Measurements from ENCODE around the gene WWOX. TPM values are rescaled to one million over a fixed set of nuclear protein-coding genes. Genes with fewer than 3 reads are reported as not detected.

WWOX gene
- total RNA-seq, 1 donor from 2014 or later: 7.3 TPM

DNA sequence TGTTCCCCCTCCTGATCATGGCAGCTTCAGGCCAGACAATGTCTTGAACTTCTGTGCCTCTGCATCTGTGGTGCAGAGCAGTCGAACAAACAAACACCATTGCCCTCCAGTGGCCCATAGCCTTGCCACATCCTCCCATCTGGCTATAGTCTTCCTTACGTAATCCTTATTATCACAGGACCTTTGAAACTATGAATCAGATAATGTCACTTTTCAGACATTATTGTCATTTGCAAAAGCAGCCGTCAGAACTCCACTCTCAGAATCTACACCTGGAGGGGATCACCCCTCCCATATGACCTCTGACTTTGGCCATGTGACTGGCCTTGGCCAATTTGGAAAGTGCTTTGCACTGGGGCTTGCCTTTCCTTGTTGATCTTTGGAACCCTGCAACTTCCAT lies 1113.8 kb downstream of the WWOX start:
- TF ChIP-seq EZH2 (IDR thresholded peaks at IDR 0.05; ENCODE audit: insufficient read depth, low read length): no peak
- TF ChIP-seq, protein P1, sequence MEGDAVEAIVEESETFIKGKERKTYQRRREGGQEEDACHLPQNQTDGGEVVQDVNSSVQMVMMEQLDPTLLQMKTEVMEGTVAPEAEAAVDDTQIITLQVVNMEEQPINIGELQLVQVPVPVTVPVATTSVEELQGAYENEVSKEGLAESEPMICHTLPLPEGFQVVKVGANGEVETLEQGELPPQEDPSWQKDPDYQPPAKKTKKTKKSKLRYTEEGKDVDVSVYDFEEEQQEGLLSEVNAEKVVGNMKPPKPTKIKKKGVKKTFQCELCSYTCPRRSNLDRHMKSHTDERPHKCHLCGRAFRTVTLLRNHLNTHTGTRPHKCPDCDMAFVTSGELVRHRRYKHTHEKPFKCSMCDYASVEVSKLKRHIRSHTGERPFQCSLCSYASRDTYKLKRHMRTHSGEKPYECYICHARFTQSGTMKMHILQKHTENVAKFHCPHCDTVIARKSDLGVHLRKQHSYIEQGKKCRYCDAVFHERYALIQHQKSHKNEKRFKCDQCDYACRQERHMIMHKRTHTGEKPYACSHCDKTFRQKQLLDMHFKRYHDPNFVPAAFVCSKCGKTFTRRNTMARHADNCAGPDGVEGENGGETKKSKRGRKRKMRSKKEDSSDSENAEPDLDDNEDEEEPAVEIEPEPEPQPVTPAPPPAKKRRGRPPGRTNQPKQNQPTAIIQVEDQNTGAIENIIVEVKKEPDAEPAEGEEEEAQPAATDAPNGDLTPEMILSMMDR (IDR thresholded peaks at IDR 0.05; ENCODE audit: insufficient read depth, low read depth, low read length): no peak
- H2AFZ ChIP-seq (ENCODE audit: low read depth, low read length): no peak overlapping the region
- H3K27ac ChIP-seq (ENCODE audit: low read depth, low read length): no peak overlapping the region
- no peak overlapping the region for H3K9ac ChIP-seq (ENCODE audit: low read length)
- no peak overlapping the region for H3K27ac Mint-ChIP-seq (ENCODE audit: unreplicated experiment)
- no peaks in the 10 kb centered on the region for H3K79me2 ChIP-seq (ENCODE audit: insufficient read depth, low read length)
- no peaks in the 10 kb centered on the region for H3K36me3 Mint-ChIP-seq (ENCODE audit: low read depth, unreplicated experiment)
- peaks cover 3% of the 10 kb centered on the region for H3K4me1 Mint-ChIP-seq (ENCODE audit: low read depth, unreplicated experiment)
- H3K4me3 ChIP-seq (ENCODE audit: insufficient read depth, low read depth, low read length): no peak overlapping the region
- H3K27me3 Mint-ChIP-seq (ENCODE audit: low read depth, unreplicated experiment): peaks cover 21% of the 10 kb centered on the region
- H3K4me2 ChIP-seq (ENCODE audit: low read length): no peak overlapping the region
- no peaks in the 10 kb centered on the region for H3K36me3 ChIP-seq (ENCODE audit: insufficient read depth, low read length)
- FAIRE-seq: no peak
- H3K4me3 Mint-ChIP-seq (ENCODE audit: unreplicated experiment): no peak overlapping the region
- H4K20me1 ChIP-seq (ENCODE audit: insufficient read depth, low read length): no peaks in the 10 kb centered on the region
- peaks cover 16% of the 10 kb centered on the region for H3K9me3 Mint-ChIP-seq (ENCODE audit: unreplicated experiment)
- DNase-seq (ENCODE audit: low read depth): no peak
- no peaks in the 10 kb centered on the region for H3K27me3 ChIP-seq (ENCODE audit: insufficient read depth, low read length)
- H3K9me3 ChIP-seq (ENCODE audit: insufficient read depth, low read depth, low read length): peaks cover 12% of the 10 kb centered on the region
- no peaks in the 10 kb centered on the region for H3K4me1 ChIP-seq (ENCODE audit: insufficient read depth, low read length)

DNA sequence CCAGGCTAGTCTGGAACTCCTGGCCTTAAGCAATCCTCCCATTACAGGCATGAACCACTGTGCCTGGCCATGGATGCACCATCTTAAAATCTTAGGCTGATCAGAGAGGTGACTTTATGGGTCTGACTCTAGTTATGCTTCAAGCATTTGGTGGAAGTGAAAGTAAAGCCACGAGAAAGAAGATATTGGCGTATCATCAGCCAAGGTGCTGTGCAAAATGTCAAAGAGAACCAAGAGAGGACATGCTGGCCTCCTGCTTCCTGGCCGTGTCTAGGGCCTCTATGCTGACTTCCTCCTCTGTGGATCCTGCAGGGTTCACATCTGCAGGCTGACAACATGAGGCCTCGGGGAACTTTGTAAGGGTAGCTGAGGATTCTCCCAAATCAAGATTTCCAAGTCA lies 1115.8 kb downstream of the WWOX start:
- Histone ChIP-seq H4K20me1 (ENCODE audit: insufficient read depth, low read length) (no peaks in the 10 kb centered on the region), H3K36me3 (ENCODE audit: insufficient read depth, low read length) (no peaks in the 10 kb centered on the region), H3K79me2 (ENCODE audit: insufficient read depth, low read length) (no peaks in the 10 kb centered on the region), H2AFZ (ENCODE audit: low read depth, low read length) (no peak overlapping the region), H3K4me3 (ENCODE audit: insufficient read depth, low read depth, low read length) (no peak overlapping the region), H3K9ac (ENCODE audit: low read length) (no peak overlapping the region), H3K27ac (ENCODE audit: low read depth, low read length) (no peak overlapping the region), H3K9me3 (ENCODE audit: insufficient read depth, low read depth, low read length) (peaks cover 12% of the 10 kb centered on the region), H3K4me2 (ENCODE audit: low read length) (no peak overlapping the region), H3K4me1 (ENCODE audit: insufficient read depth, low read length) (no peaks in the 10 kb centered on the region), H3K27me3 (ENCODE audit: insufficient read depth, low read length) (no peaks in the 10 kb centered on the region)
- Mint-ChIP-seq H3K4me1 (ENCODE audit: low read depth, unreplicated experiment) (peaks cover 14% of the 10 kb centered on the region), H3K9me3 (ENCODE audit: unreplicated experiment) (peaks cover 16% of the 10 kb centered on the region), H3K36me3 (ENCODE audit: low read depth, unreplicated experiment) (no peaks in the 10 kb centered on the region), H3K4me3 (ENCODE audit: unreplicated experiment) (no peak overlapping the region), H3K27me3 (ENCODE audit: low read depth, unreplicated experiment) (peaks cover 18% of the 10 kb centered on the region), H3K27ac (ENCODE audit: unreplicated experiment) (no peak overlapping the region)
- DNase-seq (ENCODE audit: low read depth) (no peak), FAIRE-seq (no peak)
- no peak for TF ChIP-seq EZH2 (IDR thresholded peaks at IDR 0.05; ENCODE audit: insufficient read depth, low read length)
- TF ChIP-seq, protein P1 (IDR thresholded peaks at IDR 0.05; ENCODE audit: insufficient read depth, low read depth, low read length): no peak

DNA sequence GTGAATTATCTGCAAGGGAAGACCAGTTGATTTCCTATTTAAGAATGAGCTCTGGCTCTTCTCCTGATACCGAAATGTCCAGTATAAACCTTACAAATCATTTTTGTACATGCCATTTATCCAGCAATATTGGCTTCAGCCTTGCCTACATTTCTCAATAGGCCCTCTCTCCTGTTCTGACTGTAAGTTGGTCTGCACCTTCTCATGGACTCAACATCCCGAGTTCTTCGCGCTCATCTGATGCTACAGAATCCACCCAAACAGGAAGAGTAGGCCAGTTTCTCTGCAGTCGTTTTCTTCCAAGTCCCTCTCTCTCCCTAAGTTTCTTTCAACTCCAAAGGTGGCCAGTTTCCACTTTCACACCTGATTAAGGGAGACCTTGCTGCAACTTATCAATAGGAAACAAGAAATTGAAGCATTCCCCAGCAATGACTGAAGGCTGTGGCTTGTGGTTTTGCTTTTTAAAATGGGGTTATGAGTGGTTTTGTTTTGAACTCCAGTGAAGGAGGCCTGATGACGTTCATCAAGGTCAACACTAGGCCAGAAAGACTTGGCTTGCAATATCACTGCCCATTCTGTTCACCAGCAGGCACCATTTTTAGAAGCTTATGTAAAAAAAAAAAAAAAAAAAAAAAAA lies 1118.0 kb downstream of the WWOX start:
- Mint-ChIP-seq H3K27ac (ENCODE audit: unreplicated experiment) (no peak overlapping the region), H3K27me3 (ENCODE audit: low read depth, unreplicated experiment) (peaks cover 15% of the 10 kb centered on the region)
- no peak for TF ChIP-seq EZH2 (IDR thresholded peaks at IDR 0.05; ENCODE audit: insufficient read depth, low read length)
- TF ChIP-seq, protein P1 (IDR thresholded peaks at IDR 0.05; ENCODE audit: insufficient read depth, low read depth, low read length): no peak

More for the DNA sequence above, 1118.0 kb downstream of the WWOX start:
- H3K27me3 ChIP-seq (ENCODE audit: insufficient read depth, low read length): no peaks in the 10 kb centered on the region
- no peaks in the 10 kb centered on the region for H4K20me1 ChIP-seq (ENCODE audit: insufficient read depth, low read length)
- no peaks in the 10 kb centered on the region for H3K36me3 ChIP-seq (ENCODE audit: insufficient read depth, low read length)
- peaks cover 20% of the 10 kb centered on the region for H3K4me1 Mint-ChIP-seq (ENCODE audit: low read depth, unreplicated experiment)
- H3K9me3 Mint-ChIP-seq (ENCODE audit: unreplicated experiment): peaks cover 16% of the 10 kb centered on the region
- no peak overlapping the region for H3K27ac ChIP-seq (ENCODE audit: low read depth, low read length)
- H3K9me3 ChIP-seq (ENCODE audit: insufficient read depth, low read depth, low read length): peaks cover 12% of the 10 kb centered on the region
- FAIRE-seq: no peak
- no peak overlapping the region for H3K4me3 Mint-ChIP-seq (ENCODE audit: unreplicated experiment)
- no peak overlapping the region for H3K4me3 ChIP-seq (ENCODE audit: insufficient read depth, low read depth, low read length)
- no peak overlapping the region for H2AFZ ChIP-seq (ENCODE audit: low read depth, low read length)
- no peaks in the 10 kb centered on the region for H3K79me2 ChIP-seq (ENCODE audit: insufficient read depth, low read length)
- no peak overlapping the region for H3K9ac ChIP-seq (ENCODE audit: low read length)
- no peak for DNase-seq (ENCODE audit: low read depth)
- no peaks in the 10 kb centered on the region for H3K4me1 ChIP-seq (ENCODE audit: insufficient read depth, low read length)
- no peaks in the 10 kb centered on the region for H3K36me3 Mint-ChIP-seq (ENCODE audit: low read depth, unreplicated experiment)
- no peak overlapping the region for H3K4me2 ChIP-seq (ENCODE audit: low read length)
